Endothelial cell (in vitro differentiated cells): Measurements from ENCODE around the gene GGACT. TPM values are rescaled to one million over a fixed set of nuclear protein-coding genes. Genes with fewer than 3 reads are reported as not detected.

Source experiments
- DNase-seq: peaks from one replicate; pipeline ENCODE4 v3.0.0; 2021; ENCODE audit warnings: low spot score
- H3K27ac Mint-ChIP-seq: one replicate; pipeline ENCODE4 v1.8.0; 2021; ENCODE audit warnings: mixed read lengths, inconsistent platforms; ENCODE audit not compliant: unreplicated experiment
- H3K27me3 Mint-ChIP-seq: one replicate; pipeline ENCODE4 v1.8.0; 2021; ENCODE audit warnings: mild to moderate bottlenecking, moderate library complexity, mixed read lengths, inconsistent platforms; ENCODE audit not compliant: unreplicated experiment
- H3K36me3 Mint-ChIP-seq: one replicate; pipeline ENCODE4 v1.8.0; 2021; ENCODE audit warnings: mild to moderate bottlenecking, low read depth, mixed read lengths, inconsistent platforms; ENCODE audit not compliant: unreplicated experiment
- H3K4me1 Mint-ChIP-seq: one replicate; pipeline ENCODE4 v1.8.0; 2021; ENCODE audit warnings: mild to moderate bottlenecking, mixed read lengths, inconsistent platforms; ENCODE audit not compliant: unreplicated experiment
- H3K4me3 Mint-ChIP-seq: one replicate; pipeline ENCODE4 v1.8.0; 2021; ENCODE audit warnings: mild to moderate bottlenecking, mixed read lengths, inconsistent platforms; ENCODE audit not compliant: unreplicated experiment
- H3K9me3 Mint-ChIP-seq: one replicate; pipeline ENCODE4 v1.8.0; 2021; ENCODE audit warnings: mixed read lengths, inconsistent platforms; ENCODE audit not compliant: unreplicated experiment
- CTCF ChIP-seq: fragments of 200-600 bp; sonication (generic); IDR thresholded peaks from one replicate; pipeline ENCODE4 v1.5.0; 2021; ENCODE audit warnings: antibody characterized with exemption; ENCODE audit not compliant: unreplicated experiment
- total RNA-seq: library from RNA; stranded (reverse); fragmentation: NEBNext Ultra II Directional; extraction: Animal tissue kit (Norgen Biotek cat#: 25700); gene quantifications from one replicate; pipeline ENCODE4 v1.2.1, GENCODE V29; 2021; ENCODE audit not compliant: unreplicated experiment

Gene GGACT
- total RNA-seq, 1 donor from 2014 or later = 7.0 TPM

GRCh38 chr13:100546713-100547405 is 41.7 kb downstream of the GGACT start:
- H3K27me3 Mint-ChIP-seq = peaks cover 3% of the 10 kb centered on the region
- peaks cover 5% of the 10 kb centered on the region for H3K4me1 Mint-ChIP-seq
- TF ChIP-seq CTCF = no peak
- H3K27ac Mint-ChIP-seq = no peak overlapping the region
- DNase-seq = no peak
- H3K4me3 Mint-ChIP-seq = no peak overlapping the region
- no peaks in the 10 kb centered on the region for H3K9me3 Mint-ChIP-seq
- H3K36me3 Mint-ChIP-seq = no peaks in the 10 kb centered on the region

GRCh38 chr13:100545684-100546061 is 42.9 kb downstream of the GGACT start:
- Mint-ChIP-seq H3K27me3 (peaks cover 3% of the 10 kb centered on the region), H3K27ac (no peak overlapping the region), H3K4me3 (no peak overlapping the region), H3K9me3 (no peaks in the 10 kb centered on the region), H3K4me1 (peaks cover 8% of the 10 kb centered on the region), H3K36me3 (no peaks in the 10 kb centered on the region)
- no peak for DNase-seq
- no peak for TF ChIP-seq CTCF

GRCh38 chr13:100544866-100545683 is 43.5 kb downstream of the GGACT start:
- Mint-ChIP-seq H3K27me3 (peaks cover 3% of the 10 kb centered on the region), H3K4me3 (no peak overlapping the region), H3K9me3 (no peaks in the 10 kb centered on the region), H3K4me1 (peaks cover 14% of the 10 kb centered on the region), H3K36me3 (no peaks in the 10 kb centered on the region), H3K27ac (no peak overlapping the region)
- no peak for DNase-seq
- no peak for TF ChIP-seq CTCF

GRCh38 chr13:100543872-100544602 is 44.6 kb downstream of the GGACT start:
- Mint-ChIP-seq H3K4me1 (peaks cover 15% of the 10 kb centered on the region), H3K27me3 (no peaks in the 10 kb centered on the region)
- TF ChIP-seq CTCF = no peak

More at GRCh38 chr13:100543872-100544602, 44.6 kb downstream of the GGACT start:
- no peak overlapping the region for H3K4me3 Mint-ChIP-seq
- H3K9me3 Mint-ChIP-seq = no peaks in the 10 kb centered on the region
- DNase-seq = no peak
- H3K36me3 Mint-ChIP-seq = no peaks in the 10 kb centered on the region
- H3K27ac Mint-ChIP-seq = peak overlapping the region; percentile 36
